Measurements from ENCODE around the gene CAGE1. TPM values are rescaled to one million over a fixed set of nuclear protein-coding genes. Genes with fewer than 3 reads are reported as not detected.

CAGE1 gene
- total RNA-seq, 1 donor from 2014 or later, result not detected

DNA sequence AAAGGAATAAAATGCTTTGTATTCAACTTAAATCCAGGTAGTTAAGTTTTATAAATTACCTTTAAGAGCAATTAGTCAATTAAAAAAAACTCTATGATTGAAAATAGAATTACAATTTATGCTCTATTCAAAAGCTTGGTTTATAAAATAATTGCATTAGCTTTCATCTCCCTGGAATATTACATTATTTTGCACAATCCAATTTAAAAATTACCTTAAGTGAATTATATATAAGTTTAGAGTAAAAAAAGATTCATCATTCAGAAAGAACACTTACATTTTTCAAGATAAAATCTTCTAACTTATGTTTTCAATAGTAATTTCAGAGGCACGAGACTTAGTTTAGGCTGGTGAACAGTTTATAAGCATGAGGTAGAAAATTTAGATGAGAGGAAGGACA, 91.4 kb downstream of the CAGE1 start:
- no peaks in the 10 kb centered on the region for H3K27me3 Mint-ChIP-seq (ENCODE audit: unreplicated experiment)
- no peaks in the 10 kb centered on the region for H3K4me1 Mint-ChIP-seq (ENCODE audit: low read depth, unreplicated experiment)
- H3K27ac Mint-ChIP-seq (ENCODE audit: unreplicated experiment), result no peak overlapping the region
- H3K9me3 Mint-ChIP-seq (ENCODE audit: unreplicated experiment), result no peaks in the 10 kb centered on the region
- no peaks in the 10 kb centered on the region for H3K36me3 Mint-ChIP-seq (ENCODE audit: unreplicated experiment)
- DNase-seq, result no peak
- H3K4me3 Mint-ChIP-seq (ENCODE audit: unreplicated experiment), result no peak overlapping the region
- TF ChIP-seq, protein P1, sequence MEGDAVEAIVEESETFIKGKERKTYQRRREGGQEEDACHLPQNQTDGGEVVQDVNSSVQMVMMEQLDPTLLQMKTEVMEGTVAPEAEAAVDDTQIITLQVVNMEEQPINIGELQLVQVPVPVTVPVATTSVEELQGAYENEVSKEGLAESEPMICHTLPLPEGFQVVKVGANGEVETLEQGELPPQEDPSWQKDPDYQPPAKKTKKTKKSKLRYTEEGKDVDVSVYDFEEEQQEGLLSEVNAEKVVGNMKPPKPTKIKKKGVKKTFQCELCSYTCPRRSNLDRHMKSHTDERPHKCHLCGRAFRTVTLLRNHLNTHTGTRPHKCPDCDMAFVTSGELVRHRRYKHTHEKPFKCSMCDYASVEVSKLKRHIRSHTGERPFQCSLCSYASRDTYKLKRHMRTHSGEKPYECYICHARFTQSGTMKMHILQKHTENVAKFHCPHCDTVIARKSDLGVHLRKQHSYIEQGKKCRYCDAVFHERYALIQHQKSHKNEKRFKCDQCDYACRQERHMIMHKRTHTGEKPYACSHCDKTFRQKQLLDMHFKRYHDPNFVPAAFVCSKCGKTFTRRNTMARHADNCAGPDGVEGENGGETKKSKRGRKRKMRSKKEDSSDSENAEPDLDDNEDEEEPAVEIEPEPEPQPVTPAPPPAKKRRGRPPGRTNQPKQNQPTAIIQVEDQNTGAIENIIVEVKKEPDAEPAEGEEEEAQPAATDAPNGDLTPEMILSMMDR (IDR thresholded peaks at IDR 0.05; ENCODE audit: partially characterized antibody, unreplicated experiment), result no peak

DNA sequence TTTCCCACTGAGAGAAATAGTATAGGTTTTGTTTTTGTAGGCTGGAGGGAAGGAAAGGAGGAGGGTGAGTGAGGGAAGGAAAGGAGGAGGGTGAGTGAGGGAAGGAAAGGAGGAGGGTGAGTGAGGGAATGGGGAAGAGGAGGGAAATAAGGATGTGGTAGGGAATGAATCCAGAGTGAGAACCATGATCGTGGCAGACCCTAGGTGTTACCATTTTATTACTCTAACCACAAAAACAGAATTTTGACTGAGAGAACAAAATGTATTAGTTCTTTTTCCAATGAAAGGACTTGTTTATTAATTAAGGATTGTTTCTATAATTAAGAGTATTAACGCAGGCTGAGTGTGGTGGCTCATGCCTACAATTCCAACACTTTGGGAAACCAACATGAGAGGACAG, 92.9 kb downstream of the CAGE1 start:
- H3K9me3 Mint-ChIP-seq (ENCODE audit: unreplicated experiment), result no peaks in the 10 kb centered on the region
- no peak for DNase-seq
- H3K27ac Mint-ChIP-seq (ENCODE audit: unreplicated experiment), result no peak overlapping the region
- H3K4me1 Mint-ChIP-seq (ENCODE audit: low read depth, unreplicated experiment), result no peaks in the 10 kb centered on the region
- H3K27me3 Mint-ChIP-seq (ENCODE audit: unreplicated experiment), result no peaks in the 10 kb centered on the region
- no peaks in the 10 kb centered on the region for H3K36me3 Mint-ChIP-seq (ENCODE audit: unreplicated experiment)
- no peak overlapping the region for H3K4me3 Mint-ChIP-seq (ENCODE audit: unreplicated experiment)
- TF ChIP-seq, protein P1 (IDR thresholded peaks at IDR 0.05; ENCODE audit: partially characterized antibody, unreplicated experiment), result no peak

DNA sequence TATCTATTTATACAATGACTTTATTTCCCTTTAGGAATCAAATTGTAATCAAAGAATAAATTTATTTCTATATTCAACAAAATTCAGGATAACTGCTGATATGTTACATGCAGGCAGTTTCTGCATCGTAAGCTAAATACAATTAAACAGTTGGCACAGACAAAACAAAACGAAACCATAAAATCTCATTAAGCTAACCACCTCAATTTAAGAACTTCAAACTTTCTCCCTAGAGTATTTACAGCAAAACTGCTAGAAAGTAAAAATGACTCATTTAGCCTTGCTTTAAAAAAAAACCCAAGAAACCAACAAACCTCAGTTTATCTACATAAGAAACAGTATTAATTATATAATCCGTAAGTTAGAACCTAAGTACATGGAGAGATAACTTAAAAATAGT, 93.6 kb downstream of the CAGE1 start:
- no peak for DNase-seq
- H3K36me3 Mint-ChIP-seq (ENCODE audit: unreplicated experiment), result no peaks in the 10 kb centered on the region
- H3K9me3 Mint-ChIP-seq (ENCODE audit: unreplicated experiment), result no peaks in the 10 kb centered on the region
- H3K27me3 Mint-ChIP-seq (ENCODE audit: unreplicated experiment), result no peaks in the 10 kb centered on the region
- H3K4me3 Mint-ChIP-seq (ENCODE audit: unreplicated experiment), result no peak overlapping the region
- H3K27ac Mint-ChIP-seq (ENCODE audit: unreplicated experiment), result no peak overlapping the region
- H3K4me1 Mint-ChIP-seq (ENCODE audit: low read depth, unreplicated experiment), result no peaks in the 10 kb centered on the region
- TF ChIP-seq, protein P1 (IDR thresholded peaks at IDR 0.05; ENCODE audit: partially characterized antibody, unreplicated experiment), result no peak

DNA sequence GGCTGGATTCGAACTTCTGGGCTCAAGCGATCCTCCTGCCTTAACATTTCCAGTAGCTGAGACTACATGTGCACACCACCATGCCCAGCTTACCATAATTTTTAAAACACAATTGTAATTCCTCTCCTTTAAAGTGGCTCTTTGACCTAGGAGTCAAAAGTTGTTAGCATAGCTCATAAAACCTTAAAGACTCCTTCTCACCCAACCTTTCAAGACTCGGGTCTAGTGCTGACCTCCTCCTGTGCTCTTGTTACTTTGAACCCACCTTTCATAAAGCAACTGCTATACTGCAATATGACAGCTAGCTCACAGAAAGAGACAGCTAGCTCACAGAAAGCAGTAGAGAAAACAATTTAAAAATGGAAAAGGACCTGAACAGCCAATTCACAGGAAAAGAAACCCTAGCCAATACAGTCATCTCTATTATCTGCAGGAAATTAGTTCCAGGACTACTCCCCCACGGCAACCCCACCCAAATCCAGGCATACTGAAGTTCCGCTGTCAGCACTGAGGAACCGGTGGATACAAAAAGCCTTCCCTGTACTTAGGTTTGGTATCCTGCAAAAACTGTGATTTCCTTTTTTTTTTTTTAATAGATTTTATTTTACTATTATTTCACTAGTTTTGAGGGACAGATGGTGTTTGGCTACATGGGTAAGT, 96.8 kb downstream of the CAGE1 start:
- H3K4me3 Mint-ChIP-seq (ENCODE audit: unreplicated experiment), result no peak overlapping the region
- no peaks in the 10 kb centered on the region for H3K9me3 Mint-ChIP-seq (ENCODE audit: unreplicated experiment)
- no peak for DNase-seq
- H3K27me3 Mint-ChIP-seq (ENCODE audit: unreplicated experiment), result no peaks in the 10 kb centered on the region
- H3K36me3 Mint-ChIP-seq (ENCODE audit: unreplicated experiment), result no peaks in the 10 kb centered on the region
- TF ChIP-seq, protein P1 (IDR thresholded peaks at IDR 0.05; ENCODE audit: partially characterized antibody, unreplicated experiment), result no peak
- no peaks in the 10 kb centered on the region for H3K4me1 Mint-ChIP-seq (ENCODE audit: low read depth, unreplicated experiment)
- H3K27ac Mint-ChIP-seq (ENCODE audit: unreplicated experiment), result no peak overlapping the region

DNA sequence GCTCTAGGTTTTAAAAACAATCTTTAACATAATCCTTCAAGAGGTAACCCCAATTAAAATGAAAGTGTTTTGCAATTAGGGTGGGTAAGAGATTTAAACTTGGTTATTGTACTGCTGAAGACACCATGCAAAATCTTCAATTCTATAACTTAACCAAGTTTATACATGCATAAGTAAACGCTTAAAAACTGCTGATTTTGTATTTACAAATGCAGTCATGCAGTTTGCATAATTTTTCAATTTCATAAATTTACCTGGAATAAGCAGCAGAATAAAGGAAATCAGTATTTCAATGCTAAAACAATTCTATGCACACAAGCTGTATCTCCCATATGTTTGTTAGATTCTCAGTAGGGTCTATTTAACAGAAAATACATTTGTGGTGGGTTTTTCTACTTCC, 99.5 kb downstream of the CAGE1 start:
- Mint-ChIP-seq H3K9me3 (ENCODE audit: unreplicated experiment) (no peaks in the 10 kb centered on the region), H3K27ac (ENCODE audit: unreplicated experiment) (no peak overlapping the region), H3K4me1 (ENCODE audit: low read depth, unreplicated experiment) (peaks cover 2% of the 10 kb centered on the region), H3K36me3 (ENCODE audit: unreplicated experiment) (no peaks in the 10 kb centered on the region), H3K27me3 (ENCODE audit: unreplicated experiment) (no peaks in the 10 kb centered on the region), H3K4me3 (ENCODE audit: unreplicated experiment) (no peak overlapping the region)
- no peak for DNase-seq
- TF ChIP-seq, protein P1 (IDR thresholded peaks at IDR 0.05; ENCODE audit: partially characterized antibody, unreplicated experiment), result no peak
